Stomach (tissue), 4 donors: Measurements from ENCODE around the gene ZBTB7B.
A peak's percentile ranks its signal among the peaks of the same experiment; 100 is the strongest.

Experiments used
- CTCF ChIP-seq, 7 experiments: fragments of 450-650 bp in 4 of 7; fragments of 200-600 bp in 3 of 7; sonication (generic) in 3 of 7; IDR thresholded peaks; one replicate each; pipeline ENCODE4 v1.5.1; 2016 to 2019; ENCODE audit warnings: antibody characterized with exemption in 7 of 7, control low read depth in 2 of 7, mild to moderate bottlenecking in 1 of 7
- EP300 ChIP-seq: sonication (generic); formaldehyde crosslinking; IDR thresholded peaks from one replicate; pipeline ENCODE4 v1.6.1; 2017; ENCODE audit warnings: antibody characterized with exemption
- POLR2AphosphoS5 ChIP-seq, 3 donors: sonication (generic); formaldehyde crosslinking; IDR thresholded peaks; one replicate each; pipeline ENCODE4 v1.6.1; 2016; ENCODE audit warnings: antibody characterized with exemption in 3 of 3

- TF ChIP-seq CTCF (IDR thresholded peaks at IDR 0.05), result peak in 5 of 7 experiments; percentile 63 to 86 (median 74)
- TF ChIP-seq EP300, result no peak
- TF ChIP-seq POLR2AphosphoS5 (IDR thresholded peaks at IDR 0.05), result no peak
Observed at GRCh38 chr1:155062702-155063411, 60.3 kb downstream of the ZBTB7B start.
